ENCODE measurements around the gene ENDOU. TPM values are rescaled to one million over a fixed set of nuclear protein-coding genes. Genes with fewer than 3 reads are reported as not detected.

ENDOU gene
- total RNA-seq, 1 donor from 2014 or later, result not detected

GRCh38 chr12:47739979-47740378 is 14.7 kb upstream of the ENDOU start:
- no peak for TF ChIP-seq CTCF (IDR thresholded peaks at IDR 0.05; ENCODE audit: insufficient read depth, low read length, poor library complexity, severe bottlenecking)
- H3K36me3 ChIP-seq (ENCODE audit: control insufficient read depth, insufficient read depth, low read length), result no peaks in the 10 kb centered on the region
- H3K4me3 ChIP-seq (ENCODE audit: low read depth, low read length), result no peak overlapping the region
- no peak for DNase-seq (ENCODE audit: low read depth)
- H3K27me3 ChIP-seq (ENCODE audit: control insufficient read depth, insufficient read depth, low read length), result peaks cover 5% of the 10 kb centered on the region

GRCh38 chr12:47739297-47739696 is 14.0 kb upstream of the ENDOU start:
- Histone ChIP-seq H3K27me3 (ENCODE audit: control insufficient read depth, insufficient read depth, low read length) (peaks cover under 1% of the 10 kb centered on the region), H3K4me3 (ENCODE audit: low read depth, low read length) (no peak overlapping the region), H3K36me3 (ENCODE audit: control insufficient read depth, insufficient read depth, low read length) (no peaks in the 10 kb centered on the region)
- no peak for TF ChIP-seq CTCF (IDR thresholded peaks at IDR 0.05; ENCODE audit: insufficient read depth, low read length, poor library complexity, severe bottlenecking)
- DNase-seq (ENCODE audit: low read depth), result no peak

- DNase-seq (ENCODE audit: low read depth), result no peak
- Histone ChIP-seq H3K27me3 (ENCODE audit: control insufficient read depth, insufficient read depth, low read length) (peaks cover 3% of the 10 kb centered on the region), H3K4me3 (ENCODE audit: low read depth, low read length) (no peak overlapping the region), H3K36me3 (ENCODE audit: control insufficient read depth, insufficient read depth, low read length) (no peaks in the 10 kb centered on the region)
- TF ChIP-seq CTCF (IDR thresholded peaks at IDR 0.05; ENCODE audit: insufficient read depth, low read length, poor library complexity, severe bottlenecking), result no peak
These were observed 12.8 kb upstream of the ENDOU start for GRCh38 chr12:47737936-47738594.

DNA sequence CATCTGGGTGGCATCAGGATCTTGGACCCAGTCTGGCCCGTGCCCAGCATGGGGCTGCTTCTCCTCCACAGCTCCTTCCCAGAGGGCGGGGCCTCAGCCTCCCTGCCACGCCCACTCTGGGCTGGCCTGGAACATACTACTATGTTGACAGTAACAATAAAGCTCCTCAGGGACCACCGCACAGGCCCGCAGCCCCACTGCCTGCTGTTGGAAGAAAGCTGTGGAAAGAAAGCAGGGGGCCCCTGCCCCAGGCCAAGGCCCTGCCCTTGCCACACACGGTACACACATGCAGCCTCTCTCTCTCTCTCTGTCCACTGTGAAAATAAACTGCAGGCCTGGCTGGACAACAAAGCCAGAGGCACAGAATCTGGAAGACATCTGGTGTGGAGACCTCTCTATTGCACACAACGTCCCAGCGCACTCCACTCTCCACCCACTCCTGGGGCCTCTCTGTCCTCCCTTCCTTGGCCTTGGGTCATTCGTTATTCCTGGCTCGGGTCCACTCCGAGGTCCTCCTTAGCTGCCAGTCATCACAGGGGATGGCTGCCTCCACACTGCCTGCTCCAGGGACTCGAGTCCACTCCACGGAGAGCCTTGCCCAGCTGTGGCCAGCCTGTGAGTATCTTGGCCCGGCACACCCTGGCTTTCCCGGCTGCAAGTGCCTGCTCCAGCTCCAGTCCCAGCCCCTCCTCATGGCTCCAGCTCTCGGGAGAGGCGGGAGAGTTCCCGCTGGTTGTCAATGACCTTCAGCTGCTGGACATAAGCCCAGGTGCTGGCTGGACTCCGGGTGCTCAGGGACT is 11.8 kb upstream of the ENDOU start:
- no peak for TF ChIP-seq CTCF (IDR thresholded peaks at IDR 0.05; ENCODE audit: insufficient read depth, low read length, poor library complexity, severe bottlenecking)
- no peak for DNase-seq (ENCODE audit: low read depth)

DNA sequence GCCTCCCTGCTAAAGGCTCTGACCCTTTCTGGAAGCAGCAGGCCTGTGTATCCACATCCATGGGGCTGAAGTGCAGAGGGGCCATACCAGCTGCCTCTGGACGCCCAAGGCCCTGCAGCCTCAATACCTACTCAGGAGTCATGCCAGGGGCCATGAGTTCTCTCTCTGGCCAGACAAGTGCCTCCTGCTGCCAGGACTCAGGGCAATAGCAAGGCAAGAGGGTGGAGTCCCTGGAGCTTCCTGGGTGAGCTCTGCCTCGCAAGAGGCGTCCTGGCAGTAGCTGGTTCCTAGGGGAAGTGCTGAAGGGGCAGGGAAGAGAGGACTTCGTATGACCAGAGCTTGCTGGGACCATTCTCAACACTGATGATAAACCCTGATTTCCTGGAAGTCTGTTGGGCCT is 10.9 kb upstream of the ENDOU start:
- no peak for DNase-seq (ENCODE audit: low read depth)
- no peak for TF ChIP-seq CTCF (IDR thresholded peaks at IDR 0.05; ENCODE audit: insufficient read depth, low read length, poor library complexity, severe bottlenecking)
- no peak overlapping the region for H3K4me3 ChIP-seq (ENCODE audit: low read depth, low read length)
- no peaks in the 10 kb centered on the region for H3K36me3 ChIP-seq (ENCODE audit: control insufficient read depth, insufficient read depth, low read length)
- peaks cover 3% of the 10 kb centered on the region for H3K27me3 ChIP-seq (ENCODE audit: control insufficient read depth, insufficient read depth, low read length)

More for the DNA sequence above, 11.8 kb upstream of the ENDOU start:
- Histone ChIP-seq H3K36me3 (ENCODE audit: control insufficient read depth, insufficient read depth, low read length) (no peaks in the 10 kb centered on the region), H3K4me3 (ENCODE audit: low read depth, low read length) (no peak overlapping the region), H3K27me3 (ENCODE audit: control insufficient read depth, insufficient read depth, low read length) (peaks cover 3% of the 10 kb centered on the region)

Data from kidney epithelial cell (primary cell).